HFF-Myc (cell line): Measurements from ENCODE around the gene OPA1.

Source experiments
- DNase-seq: peaks from one replicate; pipeline ENCODE4 v3.0.0-alpha.2; 2011; ENCODE audit warnings: low read depth; ENCODE audit errors: extremely low read depth
- H3K4me3 ChIP-seq: replicated peaks from 2 replicates; pipeline ENCODE4 v1.5.1; 2011; ENCODE audit warnings: low read depth, mild to moderate bottlenecking, control low read depth, low read length
- TF ChIP-seq, protein P1 (sequence below): IDR thresholded peaks from 2 replicates; pipeline ENCODE4 v1.5.1; 2012; ENCODE audit warnings: mild to moderate bottlenecking, low read depth, low read length, control low read depth; ENCODE audit errors: missing control alignments

Gene OPA1

GRCh38 chr3:193656878-193657282 lies 63.9 kb downstream of the OPA1 start:
- TF ChIP-seq, protein P1, sequence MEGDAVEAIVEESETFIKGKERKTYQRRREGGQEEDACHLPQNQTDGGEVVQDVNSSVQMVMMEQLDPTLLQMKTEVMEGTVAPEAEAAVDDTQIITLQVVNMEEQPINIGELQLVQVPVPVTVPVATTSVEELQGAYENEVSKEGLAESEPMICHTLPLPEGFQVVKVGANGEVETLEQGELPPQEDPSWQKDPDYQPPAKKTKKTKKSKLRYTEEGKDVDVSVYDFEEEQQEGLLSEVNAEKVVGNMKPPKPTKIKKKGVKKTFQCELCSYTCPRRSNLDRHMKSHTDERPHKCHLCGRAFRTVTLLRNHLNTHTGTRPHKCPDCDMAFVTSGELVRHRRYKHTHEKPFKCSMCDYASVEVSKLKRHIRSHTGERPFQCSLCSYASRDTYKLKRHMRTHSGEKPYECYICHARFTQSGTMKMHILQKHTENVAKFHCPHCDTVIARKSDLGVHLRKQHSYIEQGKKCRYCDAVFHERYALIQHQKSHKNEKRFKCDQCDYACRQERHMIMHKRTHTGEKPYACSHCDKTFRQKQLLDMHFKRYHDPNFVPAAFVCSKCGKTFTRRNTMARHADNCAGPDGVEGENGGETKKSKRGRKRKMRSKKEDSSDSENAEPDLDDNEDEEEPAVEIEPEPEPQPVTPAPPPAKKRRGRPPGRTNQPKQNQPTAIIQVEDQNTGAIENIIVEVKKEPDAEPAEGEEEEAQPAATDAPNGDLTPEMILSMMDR: no peak
- DNase-seq: no peak
- H3K4me3 ChIP-seq: no peak overlapping the region

- H3K4me3 ChIP-seq: no peak overlapping the region
- DNase-seq: no peak
- TF ChIP-seq, protein P1: no peak
Measured at GRCh38 chr3:193660171-193660570, 67.2 kb downstream of the OPA1 start.

- no peak for DNase-seq
- TF ChIP-seq, protein P1: no peak
- H3K4me3 ChIP-seq: no peak overlapping the region
Measured at GRCh38 chr3:193660698-193661411, 67.8 kb downstream of the OPA1 start.

GRCh38 chr3:193662757-193663322 lies 69.8 kb downstream of the OPA1 start:
- TF ChIP-seq, protein P1: no peak
- no peak overlapping the region for H3K4me3 ChIP-seq
- no peak for DNase-seq

- TF ChIP-seq, protein P1: no peak
- peak; percentile 4 for DNase-seq
- H3K4me3 ChIP-seq: no peak overlapping the region
Measured at GRCh38 chr3:193665370-193665989, 72.5 kb downstream of the OPA1 start.

DNA sequence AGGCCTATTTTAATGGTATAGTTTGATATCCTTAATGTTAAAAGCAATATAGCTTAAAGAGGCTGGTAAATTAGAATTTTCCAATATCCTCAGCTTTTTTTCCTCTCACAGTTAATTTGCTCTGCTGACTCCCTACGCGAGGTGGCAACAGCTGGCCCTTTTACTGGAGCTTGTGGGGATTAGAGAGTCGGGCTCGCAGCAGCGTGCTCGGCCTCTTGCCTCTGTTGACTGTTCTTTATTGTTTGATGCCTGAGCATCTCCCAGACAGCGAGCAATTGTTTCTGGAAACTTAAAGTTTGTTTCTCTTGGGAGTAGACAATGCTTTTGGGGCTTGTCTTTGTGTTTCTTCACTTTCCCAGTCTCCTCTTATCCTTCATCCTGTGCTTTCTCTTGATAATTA lies 80.8 kb downstream of the OPA1 start:
- TF ChIP-seq, protein P1: no peak
- H3K4me3 ChIP-seq: no peak overlapping the region
- no peak for DNase-seq

- no peak for DNase-seq
- no peak overlapping the region for H3K4me3 ChIP-seq
- TF ChIP-seq, protein P1: no peak
Measured at GRCh38 chr3:193674714-193675113, 81.7 kb downstream of the OPA1 start.
